Osteoblast (primary cell): ENCODE measurements around the gene CLDN16. TPM values are rescaled to one million over a fixed set of nuclear protein-coding genes. Genes with fewer than 3 reads are reported as not detected.

ENCODE experiments used
- DNase-seq: peaks from one replicate; pipeline ENCODE4 v3.0.0; 2011; ENCODE audit warnings: low spot score, mixed read lengths; ENCODE audit not compliant: insufficient read length; ENCODE audit errors: missing footprints
- H2AFZ ChIP-seq: 2 replicates; pipeline ENCODE4 v1.6.0; 2011; ENCODE audit warnings: mild to moderate bottlenecking, low read length
- H3K27ac ChIP-seq: 2 replicates; pipeline ENCODE4 v1.5.1; 2011; ENCODE audit warnings: mild to moderate bottlenecking, low read depth, low read length, moderate library complexity
- H3K27me3 ChIP-seq: 2 replicates; pipeline ENCODE4 v1.6.0; 2012; ENCODE audit warnings: mild to moderate bottlenecking, control low read depth, inconsistent platforms, low read length, moderate library complexity; ENCODE audit not compliant: insufficient read depth
- H3K36me3 ChIP-seq: 2 replicates; pipeline ENCODE4 v1.5.1; 2011; ENCODE audit warnings: mild to moderate bottlenecking, low read length, control low read depth, moderate library complexity; ENCODE audit not compliant: insufficient read depth
- H3K4me1 ChIP-seq: 2 replicates; pipeline ENCODE4 v1.5.1; 2011; ENCODE audit warnings: mild to moderate bottlenecking, low read length, control low read depth, moderate library complexity; ENCODE audit not compliant: insufficient read depth
- H3K4me2 ChIP-seq: 2 replicates; pipeline ENCODE4 v1.6.0; 2011; ENCODE audit warnings: mild to moderate bottlenecking, low read length; ENCODE audit not compliant: insufficient read depth
- H3K4me3 ChIP-seq: fragments of 200-600 bp; sonication (generic); 3 replicates; pipeline ENCODE4 v1.5.1; 2012; ENCODE audit warnings: mild to moderate bottlenecking, low read length, inconsistent platforms; ENCODE audit not compliant: insufficient read depth
- H3K79me2 ChIP-seq: 2 replicates; pipeline ENCODE4 v1.6.0; 2012; ENCODE audit warnings: mild to moderate bottlenecking, low read length, control low read depth, inconsistent platforms; ENCODE audit not compliant: insufficient read depth
- H3K9me3 ChIP-seq: 2 replicates; pipeline ENCODE4 v1.5.1; 2011; ENCODE audit warnings: low read depth, low read length, control low read depth
- H4K20me1 ChIP-seq: 2 replicates; pipeline ENCODE4 v1.6.0; 2012; ENCODE audit warnings: mild to moderate bottlenecking, low read length, control low read depth; ENCODE audit not compliant: insufficient read depth
- CTCF ChIP-seq: IDR thresholded peaks from 2 replicates; pipeline ENCODE4 v1.5.1; 2011; ENCODE audit warnings: mild to moderate bottlenecking, low read depth, low read length, moderate library complexity; ENCODE audit errors: extremely low read depth
- total RNA-seq: library from RNA; depleted of rRNA; stranded (reverse); fragments of >200 nt; gene quantifications from 2 replicates; pipeline ENCODE4 v1.2.3, GENCODE V29; 2012

CLDN16 gene
- total RNA-seq: under 0.01 TPM in 1 of 2 replicates, not detected in the other

- H4K20me1 ChIP-seq: no peaks in the 10 kb centered on the region
- no peaks in the 10 kb centered on the region for H3K79me2 ChIP-seq
- no peaks in the 10 kb centered on the region for H3K9me3 ChIP-seq
- no peak within 1 kb of the TSS for H3K4me3 ChIP-seq
- peaks cover 32% of the 10 kb centered on the region for H3K4me1 ChIP-seq
- DNase-seq: no peak
- H3K4me2 ChIP-seq: peak within 1 kb of the TSS; percentile 74
- no peak for TF ChIP-seq CTCF
- no peaks in the 10 kb centered on the region for H3K36me3 ChIP-seq
- peak within 1 kb of the TSS; percentile 90 for H3K27ac ChIP-seq
- H2AFZ ChIP-seq: no peak within 1 kb of the TSS
- no peaks in the 10 kb centered on the region for H3K27me3 ChIP-seq
These were observed at the start of gene CLDN16 for GRCh38 chr3:190387578-190388213. TSS of gene CLDN16 (plus strand) at chr3:190388163. CDS start at chr3:190388330, 167 bp downstream.

- no peaks in the 10 kb centered on the region for H3K36me3 ChIP-seq
- H3K4me3 ChIP-seq: no peak overlapping the region
- H4K20me1 ChIP-seq: no peaks in the 10 kb centered on the region
- no peak for TF ChIP-seq CTCF
- H3K9me3 ChIP-seq: no peaks in the 10 kb centered on the region
- H2AFZ ChIP-seq: peak overlapping the region; percentile 72
- no peak for DNase-seq
- H3K27ac ChIP-seq: no peak overlapping the region
- H3K27me3 ChIP-seq: no peaks in the 10 kb centered on the region
- peaks cover 8% of the 10 kb centered on the region for H3K4me1 ChIP-seq
- H3K79me2 ChIP-seq: no peaks in the 10 kb centered on the region
- H3K4me2 ChIP-seq: no peak overlapping the region
These were observed 49.2 kb upstream of the CLDN16 start for GRCh38 chr3:190338717-190339116.

- H3K4me2 ChIP-seq: no peak overlapping the region
- TF ChIP-seq CTCF: peak; percentile 15
- no peaks in the 10 kb centered on the region for H3K36me3 ChIP-seq
- no peak for DNase-seq
- H4K20me1 ChIP-seq: no peaks in the 10 kb centered on the region
- peak overlapping the region; percentile 72 for H2AFZ ChIP-seq
- H3K27me3 ChIP-seq: no peaks in the 10 kb centered on the region
- no peaks in the 10 kb centered on the region for H3K79me2 ChIP-seq
- H3K4me3 ChIP-seq: no peak overlapping the region
- H3K9me3 ChIP-seq: no peaks in the 10 kb centered on the region
- H3K4me1 ChIP-seq: peaks cover 8% of the 10 kb centered on the region
- H3K27ac ChIP-seq: no peak overlapping the region
These were observed 48.8 kb upstream of the CLDN16 start for GRCh38 chr3:190339130-190339529.

- Histone ChIP-seq H3K4me3 (no peak overlapping the region), H3K27me3 (no peaks in the 10 kb centered on the region), H3K27ac (no peak overlapping the region), H3K4me2 (no peak overlapping the region), H3K36me3 (no peaks in the 10 kb centered on the region), H3K4me1 (peaks cover 14% of the 10 kb centered on the region), H2AFZ (no peak overlapping the region), H3K79me2 (no peaks in the 10 kb centered on the region), H4K20me1 (no peaks in the 10 kb centered on the region), H3K9me3 (no peaks in the 10 kb centered on the region)
- TF ChIP-seq CTCF: no peak
- no peak for DNase-seq
These were observed 47.9 kb upstream of the CLDN16 start for GRCh38 chr3:190340071-190340470.
